Dendritic cell treated with granulocyte-macrophage colony-stimulating factor and Interleukin-4, amounts not matched to agents 40 ng/mL and 50 ng/mL, for 4 days (primary cell): Measurements from ENCODE around the gene NRIP1.
A peak's percentile ranks its signal among the peaks of the same experiment; 100 is the strongest.

Experiments used
- H3K27ac Mint-ChIP-seq: one replicate; pipeline ENCODE4 v1.8.0; 2022; ENCODE audit warnings: mild to moderate bottlenecking, mixed read lengths
- H3K27me3 Mint-ChIP-seq: one replicate; pipeline ENCODE4 v1.8.0; 2022; ENCODE audit warnings: mild to moderate bottlenecking, mixed read lengths
- H3K36me3 Mint-ChIP-seq: one replicate; pipeline ENCODE4 v1.8.0; 2022; ENCODE audit warnings: low read depth, mixed read lengths
- H3K4me1 Mint-ChIP-seq: one replicate; pipeline ENCODE4 v1.8.0; 2022; ENCODE audit warnings: low read depth, mixed read lengths
- H3K4me3 Mint-ChIP-seq: one replicate; pipeline ENCODE4 v1.8.0; 2022; ENCODE audit warnings: mild to moderate bottlenecking, moderate library complexity, mixed read lengths
- H3K9me3 Mint-ChIP-seq: one replicate; pipeline ENCODE4 v1.8.0; 2022; ENCODE audit warnings: mixed read lengths
- intact Hi-C: fragments of 100-400 bp; cut with micrococcal nuclease; formaldehyde crosslinking; loops from one replicate; pipeline ENCODE4 v1.15.0; 2022

The NRIP1 gene, protein sequence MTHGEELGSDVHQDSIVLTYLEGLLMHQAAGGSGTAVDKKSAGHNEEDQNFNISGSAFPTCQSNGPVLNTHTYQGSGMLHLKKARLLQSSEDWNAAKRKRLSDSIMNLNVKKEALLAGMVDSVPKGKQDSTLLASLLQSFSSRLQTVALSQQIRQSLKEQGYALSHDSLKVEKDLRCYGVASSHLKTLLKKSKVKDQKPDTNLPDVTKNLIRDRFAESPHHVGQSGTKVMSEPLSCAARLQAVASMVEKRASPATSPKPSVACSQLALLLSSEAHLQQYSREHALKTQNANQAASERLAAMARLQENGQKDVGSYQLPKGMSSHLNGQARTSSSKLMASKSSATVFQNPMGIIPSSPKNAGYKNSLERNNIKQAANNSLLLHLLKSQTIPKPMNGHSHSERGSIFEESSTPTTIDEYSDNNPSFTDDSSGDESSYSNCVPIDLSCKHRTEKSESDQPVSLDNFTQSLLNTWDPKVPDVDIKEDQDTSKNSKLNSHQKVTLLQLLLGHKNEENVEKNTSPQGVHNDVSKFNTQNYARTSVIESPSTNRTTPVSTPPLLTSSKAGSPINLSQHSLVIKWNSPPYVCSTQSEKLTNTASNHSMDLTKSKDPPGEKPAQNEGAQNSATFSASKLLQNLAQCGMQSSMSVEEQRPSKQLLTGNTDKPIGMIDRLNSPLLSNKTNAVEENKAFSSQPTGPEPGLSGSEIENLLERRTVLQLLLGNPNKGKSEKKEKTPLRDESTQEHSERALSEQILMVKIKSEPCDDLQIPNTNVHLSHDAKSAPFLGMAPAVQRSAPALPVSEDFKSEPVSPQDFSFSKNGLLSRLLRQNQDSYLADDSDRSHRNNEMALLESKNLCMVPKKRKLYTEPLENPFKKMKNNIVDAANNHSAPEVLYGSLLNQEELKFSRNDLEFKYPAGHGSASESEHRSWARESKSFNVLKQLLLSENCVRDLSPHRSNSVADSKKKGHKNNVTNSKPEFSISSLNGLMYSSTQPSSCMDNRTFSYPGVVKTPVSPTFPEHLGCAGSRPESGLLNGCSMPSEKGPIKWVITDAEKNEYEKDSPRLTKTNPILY (N-terminal part only)

DNA sequence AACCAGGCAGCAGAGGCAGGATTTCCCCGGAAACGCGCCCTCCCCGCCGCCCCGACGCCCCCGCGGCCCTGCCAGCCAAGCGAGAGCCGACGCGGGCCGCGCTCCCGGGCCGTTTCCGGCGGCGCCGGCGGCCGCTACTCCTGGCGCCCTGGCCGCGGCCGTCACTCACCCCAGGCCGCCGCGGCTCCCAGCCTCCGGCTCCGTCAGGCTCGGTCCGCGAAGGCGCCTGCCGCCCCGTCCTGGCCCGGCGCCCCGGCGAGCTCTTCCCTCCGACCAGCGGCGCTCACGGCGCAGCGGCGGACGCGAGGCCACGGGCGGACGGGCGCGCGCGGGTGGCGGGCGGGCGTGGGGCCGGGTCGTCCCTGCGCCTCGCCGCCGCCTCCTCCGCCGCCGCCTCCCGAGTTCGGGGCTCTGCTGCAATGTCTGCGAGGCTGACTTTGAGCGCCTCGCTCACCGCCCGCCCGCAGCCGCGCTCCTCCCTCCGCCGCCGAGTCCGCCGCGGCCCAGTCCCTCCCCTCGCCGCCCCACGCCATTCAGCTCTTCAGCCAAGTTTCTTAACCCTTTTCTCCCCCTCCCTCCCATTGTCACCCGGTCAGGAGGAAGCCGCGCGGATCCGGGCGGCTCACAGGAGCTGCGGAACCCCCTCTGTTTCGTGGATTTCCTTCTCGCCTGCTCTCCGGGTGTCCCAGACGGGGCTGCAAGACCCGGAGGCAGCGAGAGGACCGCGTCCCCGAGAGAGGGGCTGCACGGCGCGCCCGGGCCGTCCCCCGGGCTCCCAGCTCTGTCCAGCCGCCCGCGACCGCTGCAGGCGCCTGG lies at the start of gene NRIP1:
TSS of gene NRIP1 (minus strand) at position 425 of the 816 bp plus-strand sequence. CDS start 96,808 bp downstream, outside the sequence.
- Mint-ChIP-seq H3K36me3 (peaks cover 18% of the 10 kb centered on the region), H3K27ac (peak within 1 kb of the TSS; percentile 86), H3K4me1 (peaks cover 48% of the 10 kb centered on the region), H3K9me3 (no peaks in the 10 kb centered on the region), H3K27me3 (no peaks in the 10 kb centered on the region), H3K4me3 (peak within 1 kb of the TSS; percentile 91)
- intact Hi-C loops: loop anchor here (2.0 to 10.0 kb wide), 5 partner anchors 158 to 682 kb away; partner anchors contain the start of gene HSPA13

DNA sequence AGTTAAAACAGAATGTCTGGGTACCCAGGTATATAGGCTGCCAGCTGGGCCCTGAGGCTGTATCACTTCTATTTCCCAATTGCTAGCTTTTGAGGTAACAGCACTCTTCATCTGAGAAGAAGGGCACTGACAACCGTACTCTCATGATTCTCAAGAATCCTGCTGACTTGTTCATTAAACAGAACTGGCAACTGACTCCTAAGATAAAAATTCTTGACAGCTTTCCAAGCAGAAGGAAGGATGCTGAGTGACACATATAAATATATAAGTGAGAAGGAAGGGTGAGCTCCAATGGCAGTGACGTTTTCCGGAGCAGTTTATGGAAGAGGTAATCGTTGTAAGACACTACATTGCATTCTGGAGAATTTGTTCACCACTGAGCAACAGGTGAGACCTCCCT lies 48.1 kb upstream of the NRIP1 start:
- Mint-ChIP-seq H3K4me3 (no peak overlapping the region), H3K9me3 (no peaks in the 10 kb centered on the region)

DNA sequence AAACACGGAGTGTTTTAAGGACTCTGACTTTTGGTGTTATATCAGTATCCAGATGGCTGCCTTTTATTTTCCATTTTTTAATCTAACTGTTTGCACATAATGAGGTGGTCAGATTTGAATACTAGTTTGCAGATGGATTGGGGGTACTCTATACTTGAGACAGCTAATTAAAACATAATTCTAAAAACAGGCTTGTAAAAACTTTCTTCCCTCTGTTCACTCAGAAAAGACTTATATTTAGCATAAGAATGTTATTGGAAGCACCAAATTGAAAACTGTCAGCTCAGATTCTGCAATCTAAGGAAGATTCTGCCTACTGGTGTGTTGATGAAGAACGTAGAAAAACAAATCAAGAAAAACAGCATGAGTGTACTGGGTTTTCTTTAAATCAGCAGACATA lies 44.0 kb upstream of the NRIP1 start:
- Mint-ChIP-seq H3K4me3 (no peak overlapping the region), H3K9me3 (no peaks in the 10 kb centered on the region), H3K27ac (no peak overlapping the region), H3K4me1 (no peaks in the 10 kb centered on the region), H3K27me3 (no peaks in the 10 kb centered on the region), H3K36me3 (no peaks in the 10 kb centered on the region)
- intact Hi-C loops: no loop called here

More for the DNA sequence above, 48.1 kb upstream of the NRIP1 start:
- Mint-ChIP-seq H3K27me3 (no peaks in the 10 kb centered on the region), H3K36me3 (no peaks in the 10 kb centered on the region), H3K4me1 (peaks cover 6% of the 10 kb centered on the region), H3K27ac (no peak overlapping the region)
- intact Hi-C loops: no loop called here

DNA sequence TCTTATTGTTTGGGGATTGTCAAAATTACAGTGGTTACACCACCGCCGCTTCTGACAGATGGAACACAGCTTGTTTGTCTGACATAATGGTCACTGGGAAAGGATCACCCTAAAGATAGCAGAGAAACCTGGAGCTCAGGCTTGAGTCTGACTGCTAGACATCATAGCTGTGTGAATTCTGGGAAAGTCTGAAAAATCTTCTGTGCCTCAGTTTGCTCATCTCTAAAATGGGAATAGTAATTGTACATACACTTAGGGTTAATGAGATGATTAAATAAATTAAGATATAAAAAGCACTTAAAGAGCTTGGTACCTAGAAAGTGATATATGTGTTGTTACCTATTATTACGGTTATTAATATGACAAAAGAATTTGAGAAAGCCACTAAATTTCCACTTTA lies 39.7 kb upstream of the NRIP1 start:
- no peaks in the 10 kb centered on the region for H3K27me3 Mint-ChIP-seq
- H3K4me3 Mint-ChIP-seq: no peak overlapping the region
- no peak overlapping the region for H3K27ac Mint-ChIP-seq
- H3K36me3 Mint-ChIP-seq: no peaks in the 10 kb centered on the region
- intact Hi-C loops: no loop called here
- no peaks in the 10 kb centered on the region for H3K9me3 Mint-ChIP-seq
- no peaks in the 10 kb centered on the region for H3K4me1 Mint-ChIP-seq

DNA sequence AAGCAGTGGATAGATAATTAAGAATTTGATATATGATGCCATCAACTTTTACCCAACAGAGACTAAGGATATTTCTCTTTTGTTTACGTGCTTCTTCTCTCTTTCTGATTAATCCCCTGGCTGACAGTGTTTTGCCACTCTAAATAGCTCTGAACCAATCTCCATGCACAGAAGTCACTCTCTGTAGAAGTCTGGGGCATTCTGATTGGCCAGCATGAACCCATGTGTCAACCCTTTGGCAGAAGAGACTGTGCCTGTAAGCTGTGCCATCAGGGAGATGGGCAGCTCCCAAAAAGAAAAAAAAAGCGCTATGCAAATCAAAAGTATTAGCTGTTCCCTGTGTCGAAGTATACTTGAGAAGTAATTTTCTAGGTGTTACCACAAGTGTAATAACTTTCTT lies 34.1 kb upstream of the NRIP1 start:
- Mint-ChIP-seq H3K27ac (no peak overlapping the region), H3K4me1 (peaks cover 8% of the 10 kb centered on the region), H3K27me3 (no peaks in the 10 kb centered on the region), H3K9me3 (no peaks in the 10 kb centered on the region), H3K36me3 (no peaks in the 10 kb centered on the region), H3K4me3 (no peak overlapping the region)
- intact Hi-C loops: no loop called here

DNA sequence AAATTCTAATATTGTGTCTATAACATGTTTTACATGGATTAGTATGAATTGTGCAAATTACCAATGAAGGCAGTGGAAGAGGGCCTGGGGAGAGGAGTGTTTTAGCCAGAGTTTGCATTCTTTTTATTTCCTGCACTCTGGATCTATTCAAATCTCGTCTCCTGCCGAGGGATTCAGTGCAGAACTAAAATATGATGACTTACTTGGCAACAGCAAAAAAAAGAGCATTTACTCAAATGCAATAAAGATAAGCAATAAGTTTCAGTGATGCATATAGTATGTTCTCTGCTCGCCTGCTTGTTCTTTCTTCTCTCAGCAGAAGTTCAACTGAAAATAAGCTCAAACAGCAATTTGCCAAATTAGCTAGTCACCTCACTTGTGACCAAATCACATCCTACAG lies 33.4 kb upstream of the NRIP1 start:
- Mint-ChIP-seq H3K27me3 (no peaks in the 10 kb centered on the region), H3K4me3 (no peak overlapping the region), H3K4me1 (peaks cover 8% of the 10 kb centered on the region), H3K9me3 (no peaks in the 10 kb centered on the region), H3K36me3 (no peaks in the 10 kb centered on the region), H3K27ac (no peak overlapping the region)
- intact Hi-C loops: no loop called here

DNA sequence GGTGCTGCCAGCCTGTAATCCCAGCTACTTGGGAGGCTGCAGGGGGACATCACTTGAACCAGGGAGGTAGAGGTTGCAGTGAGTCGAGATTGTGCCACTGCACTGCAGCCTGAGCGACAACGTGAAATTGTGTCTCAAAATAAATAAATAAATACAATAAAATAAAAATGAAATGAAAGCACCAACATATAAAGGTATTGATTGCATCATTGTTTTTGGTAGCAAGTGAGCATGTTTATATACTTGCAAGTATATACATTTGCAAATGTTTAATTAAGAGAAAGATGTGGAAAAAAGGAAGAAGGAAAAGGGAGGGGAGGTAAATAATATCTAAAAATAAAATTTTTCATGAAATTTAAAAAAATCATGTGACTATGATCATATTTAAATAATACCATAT lies 32.8 kb upstream of the NRIP1 start:
- Mint-ChIP-seq H3K27me3 (no peaks in the 10 kb centered on the region), H3K4me1 (peaks cover 8% of the 10 kb centered on the region), H3K4me3 (no peak overlapping the region), H3K9me3 (no peaks in the 10 kb centered on the region), H3K36me3 (no peaks in the 10 kb centered on the region), H3K27ac (no peak overlapping the region)
- intact Hi-C loops: no loop called here

DNA sequence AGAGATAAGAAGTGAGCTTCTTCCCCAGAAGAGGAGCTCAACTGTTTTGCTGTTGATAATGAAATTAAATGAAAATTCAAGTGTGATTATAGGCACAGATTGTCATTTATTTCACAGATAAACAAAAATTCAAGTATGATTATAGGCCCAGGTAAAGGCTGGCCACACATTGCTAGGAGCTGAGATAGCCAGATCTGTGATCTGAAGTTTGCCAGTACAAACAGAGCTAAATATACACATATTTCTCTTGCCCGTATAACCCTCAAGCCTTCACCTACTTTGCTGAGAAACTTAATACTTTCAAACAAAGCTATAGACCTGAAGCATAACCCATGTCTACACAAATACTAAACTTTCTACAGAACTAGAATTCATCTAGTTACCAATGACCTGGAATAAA lies 31.3 kb upstream of the NRIP1 start:
- Mint-ChIP-seq H3K4me1 (peaks cover 8% of the 10 kb centered on the region), H3K36me3 (no peaks in the 10 kb centered on the region), H3K9me3 (no peaks in the 10 kb centered on the region), H3K4me3 (no peak overlapping the region), H3K27ac (no peak overlapping the region), H3K27me3 (no peaks in the 10 kb centered on the region)
- intact Hi-C loops: no loop called here

DNA sequence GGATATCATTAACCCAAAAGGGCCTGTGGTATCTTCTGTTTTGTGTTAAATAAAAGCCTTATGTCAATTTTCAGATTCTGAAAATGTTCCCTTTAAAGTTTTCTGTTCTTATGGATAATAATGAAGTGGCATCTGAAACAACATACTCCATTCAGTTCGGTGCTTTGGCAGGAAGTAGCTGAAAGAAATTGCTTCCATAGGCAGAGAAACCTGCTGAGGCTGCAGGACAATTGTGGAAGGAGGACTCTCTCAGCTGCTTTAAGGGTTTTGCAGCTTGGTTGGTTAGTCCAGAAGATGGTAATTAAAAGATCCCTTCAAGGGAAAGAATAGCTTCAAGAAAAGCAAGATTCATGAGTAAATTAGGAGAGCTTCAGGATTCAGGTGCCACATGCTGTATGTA lies 30.5 kb upstream of the NRIP1 start:
- Mint-ChIP-seq H3K36me3 (no peaks in the 10 kb centered on the region), H3K4me1 (peaks cover 8% of the 10 kb centered on the region), H3K27ac (peak overlapping the region; percentile 23), H3K4me3 (no peak overlapping the region), H3K9me3 (no peaks in the 10 kb centered on the region), H3K27me3 (no peaks in the 10 kb centered on the region)
- intact Hi-C loops: no loop called here

DNA sequence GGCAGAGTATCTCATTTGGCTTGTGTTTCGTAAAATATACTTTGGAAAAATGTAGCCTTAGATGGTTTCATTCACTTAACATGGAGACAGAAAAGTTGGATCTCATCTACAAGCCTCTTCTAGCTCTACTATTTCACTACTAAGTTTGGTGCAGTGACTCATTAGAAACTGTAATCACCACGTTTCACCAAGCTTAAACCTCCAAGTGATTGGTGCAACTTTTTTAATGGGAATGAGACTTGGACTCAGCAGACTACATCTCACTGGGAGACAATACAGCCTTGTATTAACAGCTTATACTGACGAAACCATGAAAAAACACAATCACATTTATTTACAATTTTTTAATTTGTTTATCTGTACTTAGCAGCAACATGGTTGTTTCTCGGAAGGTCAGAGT lies 29.9 kb upstream of the NRIP1 start:
- H3K36me3 Mint-ChIP-seq: no peaks in the 10 kb centered on the region
- no peak overlapping the region for H3K4me3 Mint-ChIP-seq
- H3K4me1 Mint-ChIP-seq: peaks cover 8% of the 10 kb centered on the region
- H3K9me3 Mint-ChIP-seq: no peaks in the 10 kb centered on the region
- H3K27me3 Mint-ChIP-seq: no peaks in the 10 kb centered on the region
- no peak overlapping the region for H3K27ac Mint-ChIP-seq
- intact Hi-C loops: no loop called here

DNA sequence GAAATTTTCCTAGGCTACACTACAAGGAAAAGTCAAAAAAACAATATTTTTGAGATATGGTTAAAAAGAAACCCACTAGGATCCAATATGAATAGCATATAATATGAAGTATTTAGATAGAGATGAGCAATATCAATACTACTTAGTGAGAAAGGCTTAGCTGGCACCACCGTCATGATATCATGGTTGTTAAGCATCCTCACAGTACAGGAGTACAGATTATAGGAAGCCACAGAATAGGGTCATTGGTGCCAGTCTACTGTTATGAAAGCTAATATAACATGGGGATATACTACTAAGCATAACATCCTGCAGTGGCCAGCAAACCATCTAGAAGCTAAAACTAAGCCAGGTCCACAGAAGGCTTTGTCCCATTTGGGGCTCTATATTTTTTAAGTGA lies 28.4 kb upstream of the NRIP1 start:
- intact Hi-C loops: no loop called here
- Mint-ChIP-seq H3K9me3 (no peaks in the 10 kb centered on the region), H3K4me3 (no peak overlapping the region), H3K4me1 (peaks cover 8% of the 10 kb centered on the region), H3K27ac (no peak overlapping the region), H3K36me3 (no peaks in the 10 kb centered on the region), H3K27me3 (no peaks in the 10 kb centered on the region)

DNA sequence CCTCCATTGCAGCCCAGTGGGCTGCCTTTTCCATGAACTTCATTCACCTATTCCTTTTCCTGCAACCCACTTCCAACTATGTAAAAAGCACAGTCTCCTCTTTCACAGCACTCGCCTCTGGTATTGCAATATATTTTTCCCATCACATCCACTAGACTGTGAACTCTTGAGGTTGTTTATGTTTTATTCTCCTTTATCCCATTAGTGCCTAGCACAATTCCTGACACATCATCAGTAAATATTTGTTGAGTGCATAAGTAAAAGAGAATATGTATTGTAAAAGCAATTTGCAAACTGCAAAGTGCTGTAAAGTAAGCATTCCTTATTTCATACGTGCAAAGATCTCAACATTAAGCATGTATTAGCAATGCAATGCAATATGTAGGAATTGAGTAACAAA lies 27.9 kb upstream of the NRIP1 start:
- intact Hi-C loops: no loop called here

DNA sequence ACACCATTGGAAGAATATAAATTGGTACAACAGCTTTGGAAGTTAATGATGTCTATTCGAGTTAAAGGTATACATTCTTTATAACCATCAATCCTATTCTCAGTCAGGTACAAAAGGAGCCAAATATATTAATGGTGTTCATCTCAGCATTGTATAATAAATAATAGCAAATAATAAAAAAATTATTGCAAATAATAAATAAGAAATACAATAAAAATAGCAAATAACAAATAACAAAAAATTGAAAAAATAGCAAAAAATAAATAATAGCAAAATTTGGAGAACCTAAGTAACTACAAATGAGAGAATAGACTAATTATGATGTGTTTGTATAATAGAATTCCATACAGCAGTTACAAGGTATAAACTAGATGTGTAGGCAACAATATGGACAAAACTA lies 25.6 kb upstream of the NRIP1 start:
- Mint-ChIP-seq H3K4me1 (peaks cover 2% of the 10 kb centered on the region), H3K9me3 (no peaks in the 10 kb centered on the region), H3K36me3 (no peaks in the 10 kb centered on the region), H3K27me3 (no peaks in the 10 kb centered on the region), H3K27ac (no peak overlapping the region), H3K4me3 (no peak overlapping the region)
- intact Hi-C loops: no loop called here

More for the DNA sequence above, 27.9 kb upstream of the NRIP1 start:
- no peaks in the 10 kb centered on the region for H3K36me3 Mint-ChIP-seq
- no peak overlapping the region for H3K27ac Mint-ChIP-seq
- no peaks in the 10 kb centered on the region for H3K27me3 Mint-ChIP-seq
- H3K4me3 Mint-ChIP-seq: no peak overlapping the region
- H3K9me3 Mint-ChIP-seq: no peaks in the 10 kb centered on the region
- H3K4me1 Mint-ChIP-seq: peaks cover 8% of the 10 kb centered on the region
